GM04503 (cell line): Measurements from ENCODE around the gene DNAJC11.

Experiments
- DNase-seq: peaks from one replicate; pipeline ENCODE4 v3.0.0-alpha.2; 2012; ENCODE audit warnings: low read depth

Gene DNAJC11

DNA sequence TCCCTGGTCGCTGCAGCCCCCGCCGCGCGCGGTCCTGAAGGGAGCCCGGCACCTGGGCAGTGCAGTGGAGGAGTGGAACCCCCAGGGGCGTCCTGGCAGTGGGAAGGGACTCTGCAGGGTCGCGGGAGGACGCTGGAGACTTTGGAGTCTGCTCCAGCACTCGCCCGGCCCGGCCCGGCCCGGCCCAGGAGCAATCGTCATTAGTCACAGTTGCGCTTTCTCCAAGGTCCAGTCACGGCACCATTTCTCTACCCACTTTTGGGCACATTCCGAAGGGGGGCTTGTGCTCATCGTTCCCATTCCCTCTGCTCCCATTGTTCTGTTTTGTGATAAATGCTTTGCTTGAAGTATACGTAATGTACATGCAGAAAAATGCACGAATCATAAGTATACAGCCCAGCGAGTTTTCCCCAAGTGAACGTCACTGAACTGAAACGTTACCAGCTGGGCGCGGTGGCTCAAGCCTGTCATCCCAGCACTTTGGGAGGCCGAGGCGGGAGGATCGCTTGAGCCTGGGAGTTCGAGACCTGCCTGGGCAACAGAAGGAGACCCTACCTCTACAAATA, 75.9 kb downstream of the DNAJC11 start:
- DNase-seq, result peak; percentile 30

GRCh38 chr1:6624710-6625583, 76.7 kb downstream of the DNAJC11 start, which contains the start of gene THAP3:
THAP3 (plus strand) TSS chr1:6624868; CDS start chr1:6625219, 351 bp downstream.
- peak; percentile 56 for DNase-seq

GRCh38 chr1:6623269-6623965, 78.2 kb downstream of the DNAJC11 start:
- DNase-seq, result no peak

DNA sequence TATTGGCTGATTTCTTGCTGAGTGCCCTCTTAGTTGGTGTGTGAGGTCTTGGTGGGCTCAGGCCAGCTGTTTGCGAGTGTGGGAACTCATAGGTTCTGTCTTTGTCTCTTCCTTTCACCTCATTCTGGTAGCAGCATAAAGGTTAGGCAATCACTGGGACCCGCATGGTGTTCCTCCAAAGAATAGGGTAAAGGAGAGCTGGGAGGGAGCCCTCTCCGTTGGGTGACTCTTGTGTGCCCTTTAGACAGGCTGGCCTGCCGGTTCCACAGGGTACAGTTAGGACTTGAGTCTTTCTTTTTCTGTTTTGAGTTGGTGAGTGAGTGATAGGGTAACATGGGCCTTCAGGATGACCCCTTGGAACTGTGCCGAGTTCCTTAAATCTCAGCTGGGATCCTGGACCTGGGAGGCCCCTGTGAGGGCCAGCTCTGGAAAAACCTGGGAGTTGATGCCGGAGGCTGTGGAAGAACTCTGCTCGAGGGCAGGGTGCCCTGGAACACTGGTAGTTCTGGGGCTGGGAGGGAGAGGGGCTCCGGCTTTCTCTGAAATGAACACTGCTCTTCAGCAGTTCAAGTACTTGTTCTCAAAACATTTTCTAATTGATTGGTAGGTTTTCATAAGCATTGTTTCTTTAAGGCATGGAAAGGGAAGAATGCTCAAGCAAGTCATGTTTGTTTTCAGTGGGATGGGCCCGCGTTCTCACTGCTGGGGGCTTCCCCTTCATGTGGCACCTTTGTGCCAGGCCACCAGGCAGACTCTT, 79.0 kb downstream of the DNAJC11 start:
- no peak for DNase-seq

- DNase-seq, result no peak
Observed at GRCh38 chr1:6621429-6622391, 79.9 kb downstream of the DNAJC11 start.

GRCh38 chr1:6619045-6619444, 82.6 kb downstream of the DNAJC11 start:
- no peak for DNase-seq

DNA sequence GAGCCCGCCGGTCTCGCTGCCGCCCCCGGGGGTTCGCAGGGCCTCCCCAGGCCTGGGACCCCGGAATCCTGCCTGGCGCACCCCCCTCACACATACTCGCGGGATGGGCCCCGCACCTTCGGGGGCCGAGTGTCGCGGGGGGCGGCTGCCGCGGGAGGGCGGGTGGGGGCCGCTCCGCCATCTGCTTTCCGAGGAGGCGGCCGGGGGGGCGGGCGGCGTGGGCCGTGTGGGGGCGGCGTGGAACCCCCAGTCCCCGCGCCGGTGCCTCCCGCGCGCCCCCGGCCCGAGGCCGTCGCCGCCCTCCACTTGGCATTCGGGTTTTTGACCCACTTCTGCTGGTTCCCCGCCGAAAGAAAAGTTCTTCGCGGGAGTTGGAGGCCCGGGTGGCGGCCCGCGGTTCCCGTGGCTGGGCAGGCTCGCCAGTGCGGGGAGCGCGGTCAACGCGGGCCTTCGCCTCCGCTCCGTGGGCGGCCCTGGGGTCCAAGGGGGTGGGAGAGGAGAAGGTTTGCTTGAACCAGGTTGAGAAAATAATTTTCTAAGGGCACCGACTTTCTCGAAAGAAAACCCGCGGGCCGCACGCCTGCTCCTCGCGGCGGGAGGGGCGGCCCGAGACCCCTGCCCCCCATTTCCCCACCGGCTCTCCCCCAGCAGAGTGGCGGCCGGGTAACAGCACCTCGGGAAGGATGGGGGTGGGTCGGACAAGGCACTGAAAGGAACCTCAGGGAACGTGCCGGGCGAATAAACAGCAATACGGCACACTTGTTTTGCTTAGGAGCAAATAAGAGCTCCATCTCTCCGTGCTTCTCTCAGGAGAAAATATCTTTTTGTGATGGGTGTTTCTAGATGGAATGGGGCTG, 86.5 kb downstream of the DNAJC11 start:
- no peak for DNase-seq

- DNase-seq, result no peak
Observed at GRCh38 chr1:6614019-6614928, 87.3 kb downstream of the DNAJC11 start.

GRCh38 chr1:6613361-6614018, 88.1 kb downstream of the DNAJC11 start, which contains the start of gene PHF13:
PHF13 (plus strand) TSS chr1:6613731; CDS start chr1:6614067, 336 bp downstream.
- DNase-seq, result peak; percentile 84

DNA sequence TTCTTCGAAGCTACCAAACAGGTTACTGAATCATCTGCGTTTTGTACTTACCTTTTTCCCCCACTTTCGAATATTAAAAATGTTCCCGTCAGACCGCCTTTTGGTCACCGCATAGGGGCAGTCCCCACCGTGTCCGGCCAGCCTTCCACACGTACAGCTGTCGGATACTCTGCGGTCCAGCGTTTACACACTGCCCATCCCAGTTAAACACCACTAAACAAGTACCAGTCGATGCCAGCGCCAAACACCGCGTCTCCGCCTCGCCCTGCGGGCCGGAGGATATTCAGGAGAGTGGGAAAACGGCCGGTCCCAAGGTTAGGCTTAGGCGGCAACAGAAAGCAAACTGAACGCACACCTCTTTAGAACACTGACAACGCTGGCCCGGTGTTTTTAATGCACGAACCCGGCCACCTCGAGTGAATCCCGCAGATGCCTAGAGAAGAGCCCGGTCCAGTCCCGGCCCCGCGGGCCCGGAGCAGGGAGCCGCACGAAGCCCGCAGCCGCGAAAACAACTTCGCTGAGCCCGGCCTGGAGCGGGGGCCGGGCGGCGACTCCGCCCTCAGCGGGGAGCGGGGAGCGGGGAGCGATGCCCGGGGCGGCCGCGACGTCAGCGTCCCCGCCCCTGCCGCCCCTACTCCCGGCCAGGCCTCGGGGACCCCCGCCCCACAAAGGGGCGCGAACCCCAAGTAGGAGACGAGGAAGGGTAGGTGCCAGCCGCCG, 88.8 kb downstream of the DNAJC11 start:
- DNase-seq, result no peak

- peak; percentile 81 for DNase-seq
Observed at GRCh38 chr1:6603915-6604558, 97.6 kb downstream of the DNAJC11 start.

GRCh38 chr1:6603238-6603914, 98.2 kb downstream of the DNAJC11 start:
- peak; percentile 39 for DNase-seq

- peak; percentile 32 for DNase-seq
Observed at GRCh38 chr1:6602669-6603237, 98.9 kb downstream of the DNAJC11 start, which contains the start of gene KLHL21. KLHL21 (minus strand) TSS chr1:6602869; CDS start chr1:6602817, 52 bp downstream.

DNA sequence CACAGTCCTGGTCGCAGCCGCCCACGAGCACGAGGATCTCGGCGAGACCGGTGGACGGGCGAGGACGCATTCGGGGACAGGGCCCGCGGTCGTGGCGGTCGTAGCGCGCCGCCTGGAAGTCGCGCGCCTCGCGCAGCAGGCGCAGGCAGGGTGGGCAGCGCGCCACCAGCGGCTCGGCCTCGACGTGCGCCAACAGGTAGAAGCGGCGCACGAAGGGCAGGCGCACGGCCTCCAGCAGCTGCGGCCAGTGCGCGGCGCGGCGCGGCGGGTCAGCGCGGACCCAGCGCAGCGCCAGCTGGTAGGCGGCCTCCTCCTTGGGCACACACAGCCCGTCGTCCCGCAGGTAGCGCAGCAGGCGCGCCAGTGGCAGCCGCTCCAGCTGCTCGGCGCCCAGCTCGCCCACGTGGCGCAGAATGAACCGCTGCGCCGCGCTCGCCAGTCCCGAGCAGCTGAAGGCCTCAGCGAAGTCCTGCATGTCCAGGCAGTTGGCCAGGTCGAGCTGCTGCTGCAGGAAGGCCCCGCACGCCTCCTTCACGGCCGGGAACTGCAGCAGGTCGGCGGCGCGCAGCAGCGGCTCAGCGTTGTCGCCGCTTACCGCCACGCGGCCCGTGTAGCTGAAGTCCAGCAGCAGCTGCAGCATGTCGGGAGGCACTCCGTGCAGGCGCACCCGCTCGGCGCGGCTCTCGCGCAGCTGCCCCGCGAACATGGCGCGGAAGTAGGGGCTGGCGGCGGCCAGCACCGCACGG, 99.5 kb downstream of the DNAJC11 start:
- no peak for DNase-seq
